ENCODE results near the gene DIDO1.

DIDO1 gene

GRCh38 chr20:62884556-62884955 is 41.7 kb downstream of the DIDO1 start:
- no peak for TF ChIP-seq CTCF (conservative IDR thresholded peaks at IDR 0.05)
- H3K27ac ChIP-seq, result no peak overlapping the region

DNA sequence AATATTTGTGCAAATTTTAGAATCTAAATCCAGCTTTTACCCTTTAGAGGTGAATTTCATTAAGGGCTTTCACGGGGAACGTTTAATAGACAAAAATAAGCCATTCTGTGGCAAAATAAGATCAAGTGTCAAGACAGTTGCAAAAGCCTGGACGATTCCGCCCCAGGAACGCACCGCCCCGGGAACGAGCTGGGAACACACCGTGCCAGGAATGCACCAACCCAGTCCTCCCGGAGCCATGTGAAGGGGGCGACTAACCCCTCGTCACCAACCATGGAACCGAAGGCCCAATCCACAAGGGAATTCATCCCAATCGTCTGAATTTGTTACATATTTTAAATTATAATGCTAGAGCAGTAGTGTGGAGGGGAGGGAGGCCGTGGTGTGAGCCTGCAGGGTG is 43.9 kb downstream of the DIDO1 start:
- TF ChIP-seq CTCF (conservative IDR thresholded peaks at IDR 0.05), result no peak
- no peak overlapping the region for H3K27ac ChIP-seq

DNA sequence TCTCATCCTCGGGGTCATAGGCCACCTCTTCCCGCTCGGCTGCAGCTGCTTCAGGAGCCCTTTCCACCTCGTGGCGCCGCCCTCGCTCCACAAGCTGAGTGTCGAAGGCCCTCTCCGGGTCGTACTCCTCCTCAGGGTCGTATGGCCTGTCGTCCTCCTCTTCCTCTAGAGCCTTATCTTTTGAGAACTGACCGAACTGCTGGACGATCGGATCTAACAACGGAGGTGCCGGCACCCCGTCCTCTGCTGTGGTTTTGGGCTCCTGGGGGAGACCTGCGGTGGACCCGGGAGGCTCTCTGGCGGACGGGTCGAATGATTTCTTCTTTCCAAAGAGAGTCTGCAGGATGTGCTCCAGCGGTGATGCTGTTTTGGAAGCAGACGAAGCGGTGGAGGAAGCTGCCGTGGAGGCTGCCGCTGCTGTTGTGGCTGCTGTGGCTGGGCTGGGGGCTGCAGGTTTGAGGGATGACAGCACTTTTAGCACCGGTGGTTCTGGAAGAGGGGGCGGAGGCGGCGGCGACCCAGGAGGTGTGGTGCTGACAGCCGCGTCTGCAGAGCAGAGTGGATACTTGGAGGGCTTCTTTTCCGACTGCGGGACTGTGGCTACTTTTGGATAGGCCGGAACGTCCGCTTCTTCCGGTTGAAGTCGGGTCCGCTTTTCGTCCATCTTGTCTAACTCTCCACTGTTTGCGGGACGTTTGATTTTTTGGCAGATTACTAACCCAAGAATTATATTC is 44.5 kb downstream of the DIDO1 start:
- no peak for TF ChIP-seq CTCF (conservative IDR thresholded peaks at IDR 0.05)
- H3K27ac ChIP-seq, result no peak overlapping the region

DNA sequence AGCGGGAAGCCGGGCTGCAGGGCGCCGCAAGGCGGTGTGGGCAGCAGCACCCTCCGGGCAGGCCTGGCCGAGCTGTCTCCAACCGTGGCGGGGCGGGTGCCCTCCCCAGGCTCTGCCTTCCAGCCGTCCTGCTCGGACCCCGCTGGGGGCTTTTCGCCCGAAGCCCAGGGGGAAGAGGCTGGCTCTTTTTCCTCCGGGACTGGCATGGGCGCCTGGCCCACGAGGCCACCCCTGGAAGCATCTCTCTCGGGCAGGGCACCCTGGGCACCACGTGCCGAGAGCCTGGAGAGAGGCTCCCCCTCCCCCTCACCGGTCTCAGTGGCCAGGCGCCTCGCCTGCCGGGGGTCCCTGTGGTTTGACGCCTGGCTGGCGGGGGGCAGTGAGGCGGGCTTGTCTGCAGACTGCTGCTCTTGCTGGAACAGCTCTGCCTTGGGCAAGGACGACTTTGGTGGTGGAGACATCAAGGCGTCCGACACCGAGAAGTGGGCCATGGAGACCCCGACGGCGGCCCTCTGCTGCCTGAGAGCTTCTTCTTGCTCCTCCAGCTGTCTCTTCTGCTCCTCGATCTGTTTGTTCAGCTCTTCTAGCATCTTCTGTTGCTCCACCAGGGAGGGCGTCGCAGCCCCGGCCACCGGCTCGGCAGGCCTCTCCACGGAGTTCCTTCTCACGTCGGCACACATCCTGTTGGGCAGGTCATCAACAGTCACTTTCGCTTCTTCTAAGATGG is 45.2 kb downstream of the DIDO1 start:
- no peak for TF ChIP-seq CTCF (conservative IDR thresholded peaks at IDR 0.05)
- H3K27ac ChIP-seq, result no peak overlapping the region

- TF ChIP-seq CTCF (conservative IDR thresholded peaks at IDR 0.05), result no peak
- H3K27ac ChIP-seq, result no peak overlapping the region
These were observed 46.0 kb downstream of the DIDO1 start for GRCh38 chr20:62880147-62880934.

DNA sequence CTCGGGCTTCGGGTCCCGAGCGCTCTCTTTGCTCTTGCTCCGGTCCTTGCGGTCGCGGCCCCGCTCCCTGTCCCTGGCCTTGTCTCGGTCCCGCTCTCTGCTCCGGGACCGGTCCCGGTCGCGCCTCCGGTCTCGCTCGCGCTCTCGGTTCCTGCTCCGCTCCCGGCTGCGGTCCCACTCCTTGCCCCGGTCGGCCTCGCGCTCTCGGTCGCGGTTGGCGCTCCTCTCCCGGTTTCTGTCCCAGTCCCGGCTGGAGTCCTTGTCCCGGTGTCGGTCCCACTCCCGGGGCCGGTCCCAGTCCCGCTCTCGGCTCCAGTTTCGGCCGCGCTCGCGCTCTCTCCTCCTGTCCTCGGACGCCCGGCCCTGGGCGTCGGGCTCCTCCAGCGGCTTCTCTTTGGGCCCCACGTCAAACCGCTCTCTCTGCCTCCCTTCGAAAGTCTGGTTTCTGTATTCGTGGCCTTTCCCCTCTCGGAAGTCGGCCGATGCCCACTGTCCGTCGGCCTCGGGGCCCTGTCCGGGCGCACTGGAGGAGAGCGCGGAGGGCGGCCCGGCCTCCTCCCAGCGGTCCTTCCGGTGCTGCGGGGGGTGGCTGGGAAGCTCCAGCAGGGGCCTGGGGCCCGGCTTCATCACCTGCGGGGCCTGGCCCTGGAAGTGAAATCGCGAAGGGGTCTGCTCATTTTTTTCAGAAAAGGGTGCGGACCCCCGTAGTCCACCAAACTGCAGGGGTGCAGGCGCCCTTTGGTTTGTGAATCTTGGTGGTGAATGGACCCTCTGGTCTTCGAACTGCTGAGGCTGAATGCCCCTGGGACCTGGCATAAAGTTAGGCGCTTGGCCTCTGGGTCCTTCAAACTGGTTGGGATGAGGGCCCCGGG is 46.8 kb downstream of the DIDO1 start:
- no peak for TF ChIP-seq CTCF (conservative IDR thresholded peaks at IDR 0.05)
- no peak overlapping the region for H3K27ac ChIP-seq
